ENCODE measurements around the gene COTL1. TPM values are rescaled to one million over a fixed set of nuclear protein-coding genes. Genes with fewer than 3 reads are reported as not detected.

Gene COTL1
- total RNA-seq, 2 experiments from 2014 or later: 664 to 677 TPM

DNA sequence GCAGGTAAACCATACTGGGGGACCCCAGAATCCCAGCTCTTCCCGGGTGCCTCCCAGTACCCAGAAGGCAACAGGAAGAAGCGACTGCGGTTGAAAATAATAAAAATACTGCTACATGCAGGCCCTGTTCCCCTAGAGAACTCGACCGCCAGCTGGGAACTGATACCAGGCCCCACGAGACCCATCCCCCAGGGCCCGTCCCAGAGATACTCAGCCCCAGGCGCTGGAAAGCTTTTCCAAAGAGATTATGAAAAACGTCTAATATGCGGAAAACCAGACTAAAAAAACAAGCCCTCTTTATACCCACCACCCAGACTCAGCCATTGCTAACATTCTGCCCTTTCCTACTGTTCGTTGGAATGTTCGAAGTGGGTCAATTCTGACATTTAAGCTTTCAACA lies 100.5 kb downstream of the COTL1 start:
- POLR2A ChIA-PET: interaction anchor here (4.3 to 5.5 kb wide), 2 partner anchors 12 to 31 kb away, joined by 29 to 40 read pairs; no protein-coding TSS in a partner anchor
- H3K4me1 Mint-ChIP-seq (ENCODE audit: low read depth): peaks cover 76% of the 10 kb centered on the region
- no peak for ATAC-seq

More for the DNA sequence above, 100.5 kb downstream of the COTL1 start:
- H3K9me3 Mint-ChIP-seq: no peaks in the 10 kb centered on the region
- TF ChIP-seq, protein P1, sequence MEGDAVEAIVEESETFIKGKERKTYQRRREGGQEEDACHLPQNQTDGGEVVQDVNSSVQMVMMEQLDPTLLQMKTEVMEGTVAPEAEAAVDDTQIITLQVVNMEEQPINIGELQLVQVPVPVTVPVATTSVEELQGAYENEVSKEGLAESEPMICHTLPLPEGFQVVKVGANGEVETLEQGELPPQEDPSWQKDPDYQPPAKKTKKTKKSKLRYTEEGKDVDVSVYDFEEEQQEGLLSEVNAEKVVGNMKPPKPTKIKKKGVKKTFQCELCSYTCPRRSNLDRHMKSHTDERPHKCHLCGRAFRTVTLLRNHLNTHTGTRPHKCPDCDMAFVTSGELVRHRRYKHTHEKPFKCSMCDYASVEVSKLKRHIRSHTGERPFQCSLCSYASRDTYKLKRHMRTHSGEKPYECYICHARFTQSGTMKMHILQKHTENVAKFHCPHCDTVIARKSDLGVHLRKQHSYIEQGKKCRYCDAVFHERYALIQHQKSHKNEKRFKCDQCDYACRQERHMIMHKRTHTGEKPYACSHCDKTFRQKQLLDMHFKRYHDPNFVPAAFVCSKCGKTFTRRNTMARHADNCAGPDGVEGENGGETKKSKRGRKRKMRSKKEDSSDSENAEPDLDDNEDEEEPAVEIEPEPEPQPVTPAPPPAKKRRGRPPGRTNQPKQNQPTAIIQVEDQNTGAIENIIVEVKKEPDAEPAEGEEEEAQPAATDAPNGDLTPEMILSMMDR (IDR thresholded peaks at IDR 0.05): no peak
- peaks cover 19% of the 10 kb centered on the region for H3K36me3 Mint-ChIP-seq (ENCODE audit: low read depth)
- no peaks in the 10 kb centered on the region for H3K27me3 Mint-ChIP-seq
- peak overlapping the region; percentile 25 for H3K27ac Mint-ChIP-seq
- no peak for DNase-seq
- CTCF ChIA-PET: interaction anchor here (1.2 to 4.2 kb wide), 3 partner anchors 9 to 105 kb away, joined by 3 to 15 read pairs (median 5); no protein-coding TSS in a partner anchor
- H3K4me3 Mint-ChIP-seq: no peak overlapping the region
- intact Hi-C loops (cut with micrococcal nuclease): loop anchor here (10.0 kb wide), 1 partner anchor 207 kb away; no protein-coding TSS in a partner anchor

Other genes with a start within 250 kb of the COTL1 start
- gene ATP2C2, start 249.5 kb downstream of the COTL1 start, total RNA-seq: not detected
- 10 to 100 TPM; 21.1 to 22.4 TPM for gene MEAK7, start 113.4 kb downstream of the COTL1 start, total RNA-seq
- 10 to 100 TPM; 41.0 to 44.0 TPM for gene KLHL36, start 30.4 kb upstream of the COTL1 start, total RNA-seq
- gene USP10, start 81.9 kb upstream of the COTL1 start, total RNA-seq: 100 to 1,000 TPM; 116 TPM
- gene CRISPLD2, start 201.9 kb upstream of the COTL1 start, total RNA-seq: under 1 TPM in 1 of 2 experiments, not detected in 1; 0.16 TPM